Activated CD4-positive, alpha-beta T cell treated with anti-CD3 and anti-CD28 coated beads for 36 hours (primary cell): Measurements from ENCODE around the gene NTRK3. TPM values are rescaled to one million over a fixed set of nuclear protein-coding genes. Genes with fewer than 3 reads are reported as not detected.

Source experiments
- ATAC-seq: fragments of 200-7000 bp; cut with Tn5 transposase; one replicate; pipeline ENCODE4 v1.10.0; 2021; ENCODE audit warnings: mild to moderate bottlenecking, moderate library complexity
- CTCF ChIA-PET: fragments of 350-600 bp; sonication (Branson Sonifier 250); formaldehyde crosslinking; loops from one replicate; lab custom pipeline; 2021; ENCODE audit warnings: antibody characterized with exemption; lab: Charles Lee
- POLR2A ChIA-PET: fragments of 350-600 bp; sonication (Branson Sonifier 250); formaldehyde crosslinking; loops from one replicate; lab custom pipeline; 2021; ENCODE audit warnings: antibody characterized with exemption, inconsistent platforms; lab: Charles Lee
- DNase-seq: peaks from one replicate; pipeline ENCODE4 v3.0.0-alpha.2; 2020
- H3K27ac Mint-ChIP-seq: one replicate; pipeline ENCODE4 v1.8.0; 2021; ENCODE audit warnings: mixed read lengths
- H3K27me3 Mint-ChIP-seq: one replicate; pipeline ENCODE4 v1.8.0; 2021; ENCODE audit warnings: mixed read lengths
- H3K36me3 Mint-ChIP-seq: one replicate; pipeline ENCODE4 v1.8.0; 2021; ENCODE audit warnings: low read depth, mixed read lengths
- H3K4me1 Mint-ChIP-seq: one replicate; pipeline ENCODE4 v1.8.0; 2021; ENCODE audit warnings: mixed read lengths
- H3K4me3 Mint-ChIP-seq: one replicate; pipeline ENCODE4 v1.8.0; 2021; ENCODE audit warnings: mild to moderate bottlenecking, moderate library complexity, mixed read lengths
- H3K9me3 Mint-ChIP-seq: one replicate; pipeline ENCODE4 v1.8.0; 2021; ENCODE audit warnings: low read depth, mixed read lengths
- intact Hi-C, 2 experiments: fragments of 100-400 bp; cut with DNase I in 1 of 2; cut with micrococcal nuclease in 1 of 2; formaldehyde crosslinking; loops; one replicate each; pipeline versions ENCODE4 v1.14.2 to v1.15.1; 2022 to 2024; cut with DNase I, micrococcal nuclease
- total RNA-seq, 2 experiments: library from RNA; stranded (reverse); gene quantifications; one replicate each; pipeline ENCODE4 v1.2.3, GENCODE V29; 2021

The NTRK3 gene
- total RNA-seq, 2 experiments from 2014 or later = 0.78 to 0.88 TPM

- H3K36me3 Mint-ChIP-seq = no peaks in the 10 kb centered on the region
- POLR2A ChIA-PET = no interaction called here
- DNase-seq = no peak
Observed at GRCh38 chr15:87949151-87949574, 307.4 kb downstream of the NTRK3 start.

GRCh38 chr15:87947560-87947959 is 309.0 kb downstream of the NTRK3 start:
- DNase-seq (no peak), ATAC-seq (no peak)
- Mint-ChIP-seq H3K4me1 (no peaks in the 10 kb centered on the region), H3K9me3 (no peaks in the 10 kb centered on the region), H3K27ac (no peak overlapping the region), H3K36me3 (no peaks in the 10 kb centered on the region), H3K27me3 (peaks cover 2% of the 10 kb centered on the region), H3K4me3 (no peak overlapping the region)
- intact Hi-C loops = no loop called here
- ChIA-PET CTCF (no interaction called here), POLR2A (no interaction called here)

More at GRCh38 chr15:87949151-87949574, 307.4 kb downstream of the NTRK3 start:
- ATAC-seq = no peak
- H3K27me3 Mint-ChIP-seq = peaks cover 2% of the 10 kb centered on the region
- no peaks in the 10 kb centered on the region for H3K9me3 Mint-ChIP-seq
- intact Hi-C loops = no loop called here
- CTCF ChIA-PET = no interaction called here
- H3K4me3 Mint-ChIP-seq = no peak overlapping the region
- H3K27ac Mint-ChIP-seq = no peak overlapping the region
- no peaks in the 10 kb centered on the region for H3K4me1 Mint-ChIP-seq

GRCh38 chr15:87945246-87945645 is 311.3 kb downstream of the NTRK3 start:
- H3K9me3 Mint-ChIP-seq = no peaks in the 10 kb centered on the region
- no peaks in the 10 kb centered on the region for H3K36me3 Mint-ChIP-seq
- no peak overlapping the region for H3K4me3 Mint-ChIP-seq
- peaks cover 2% of the 10 kb centered on the region for H3K27me3 Mint-ChIP-seq
- ATAC-seq (no peak), DNase-seq (no peak)
- POLR2A ChIA-PET = no interaction called here
- intact Hi-C loops = no loop called here
- H3K27ac Mint-ChIP-seq = no peak overlapping the region
- H3K4me1 Mint-ChIP-seq = no peaks in the 10 kb centered on the region
- CTCF ChIA-PET = no interaction called here

DNA sequence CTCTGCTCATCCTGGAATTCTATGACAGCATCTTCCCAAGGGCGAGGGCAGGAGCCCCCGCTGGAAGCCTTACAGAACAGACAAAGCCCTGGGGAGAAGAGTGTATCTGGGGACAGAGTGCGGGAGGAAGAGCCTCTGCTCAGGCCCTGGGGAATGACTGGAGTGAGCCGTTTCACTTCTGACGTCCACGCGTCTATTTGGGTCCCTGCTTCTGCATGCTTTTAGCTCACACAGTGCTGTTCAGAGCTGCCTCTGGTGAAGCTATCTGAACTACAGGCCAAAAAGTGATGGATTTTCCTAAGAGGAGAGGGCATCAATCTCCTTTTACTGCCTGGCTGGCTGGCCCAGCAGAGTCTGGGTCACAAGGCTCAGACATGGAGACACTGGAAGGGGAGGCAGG is 311.8 kb downstream of the NTRK3 start:
- ChIA-PET CTCF (no interaction called here), POLR2A (no interaction called here)
- no peak overlapping the region for H3K27ac Mint-ChIP-seq
- H3K4me3 Mint-ChIP-seq = no peak overlapping the region
- no peaks in the 10 kb centered on the region for H3K9me3 Mint-ChIP-seq
- peaks cover 2% of the 10 kb centered on the region for H3K27me3 Mint-ChIP-seq
- DNase-seq (no peak), ATAC-seq (no peak)
- intact Hi-C loops = no loop called here
- no peaks in the 10 kb centered on the region for H3K4me1 Mint-ChIP-seq
- H3K36me3 Mint-ChIP-seq = no peaks in the 10 kb centered on the region

- Mint-ChIP-seq H3K4me3 (no peak overlapping the region), H3K36me3 (no peaks in the 10 kb centered on the region), H3K27ac (no peak overlapping the region), H3K9me3 (no peaks in the 10 kb centered on the region), H3K4me1 (no peaks in the 10 kb centered on the region), H3K27me3 (peaks cover 2% of the 10 kb centered on the region)
- ATAC-seq = no peak
- intact Hi-C loops = no loop called here
- POLR2A ChIA-PET = no interaction called here
- CTCF ChIA-PET = interaction anchor here (0.7 kb wide), 1 partner anchor 115 kb away, joined by 3 read pairs; no protein-coding TSS in a partner anchor
- DNase-seq = no peak
Observed at GRCh38 chr15:87944050-87944449, 312.5 kb downstream of the NTRK3 start.

DNA sequence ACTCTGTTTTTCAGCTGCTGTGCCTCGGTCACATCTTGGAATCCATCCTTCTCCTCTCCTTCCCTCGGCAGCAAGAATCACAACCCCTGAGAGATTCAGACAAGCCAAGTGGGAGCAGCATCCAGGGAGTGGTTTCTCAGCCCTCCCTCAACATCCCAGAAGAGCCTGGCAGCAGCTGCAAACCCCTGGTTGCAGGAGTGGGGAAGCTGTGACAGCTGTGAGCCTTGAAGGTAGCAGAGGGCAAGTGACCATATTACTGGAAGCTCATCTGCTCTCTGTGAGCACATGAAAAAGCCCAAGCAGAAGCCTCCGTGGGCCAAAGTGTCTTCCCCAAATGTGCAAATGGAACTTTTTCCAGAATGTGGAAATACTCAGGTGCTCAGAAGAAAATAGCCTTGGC is 312.9 kb downstream of the NTRK3 start:
- no peak for ATAC-seq
- H3K4me3 Mint-ChIP-seq = no peak overlapping the region
- CTCF ChIA-PET = interaction anchor here (0.7 kb wide), 1 partner anchor 114 kb away, joined by 3 read pairs; no protein-coding TSS in a partner anchor

DNA sequence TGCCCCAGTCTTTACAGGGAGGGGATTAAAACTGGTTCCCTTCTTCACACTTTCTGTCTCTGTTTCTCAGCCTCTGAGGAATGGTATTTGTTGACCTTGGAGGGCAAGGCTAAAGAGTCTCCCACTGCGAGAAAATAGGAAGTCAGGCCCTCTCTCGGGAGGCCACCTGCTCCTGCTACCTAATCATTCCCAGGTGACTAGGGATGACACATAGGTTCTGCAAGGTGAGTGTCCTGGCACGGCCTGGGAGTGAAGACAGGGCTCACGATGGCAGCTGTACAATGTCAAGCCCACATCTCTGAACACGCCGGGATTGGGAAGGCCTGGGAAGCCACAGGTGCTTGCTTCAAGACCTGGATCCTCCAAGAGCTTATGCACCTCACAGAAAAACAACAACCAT is 314.2 kb downstream of the NTRK3 start:
- ChIA-PET POLR2A (no interaction called here), CTCF (interaction anchor here (1.2 kb wide), 1 partner anchor 11 kb away, joined by 3 read pairs; no protein-coding TSS in a partner anchor)
- Mint-ChIP-seq H3K9me3 (no peaks in the 10 kb centered on the region), H3K27ac (no peak overlapping the region), H3K4me3 (no peak overlapping the region), H3K36me3 (no peaks in the 10 kb centered on the region), H3K4me1 (no peaks in the 10 kb centered on the region), H3K27me3 (peaks cover 2% of the 10 kb centered on the region)
- intact Hi-C loops = no loop called here
- DNase-seq (no peak), ATAC-seq (no peak)

More for the DNA sequence above, 312.9 kb downstream of the NTRK3 start:
- Mint-ChIP-seq H3K4me1 (no peaks in the 10 kb centered on the region), H3K9me3 (no peaks in the 10 kb centered on the region), H3K36me3 (no peaks in the 10 kb centered on the region), H3K27me3 (peaks cover 2% of the 10 kb centered on the region), H3K27ac (no peak overlapping the region)
- intact Hi-C loops = no loop called here
- no peak for DNase-seq
- POLR2A ChIA-PET = no interaction called here

- H3K4me3 Mint-ChIP-seq = no peak overlapping the region
- no peaks in the 10 kb centered on the region for H3K4me1 Mint-ChIP-seq
- no peak overlapping the region for H3K27ac Mint-ChIP-seq
- H3K36me3 Mint-ChIP-seq = no peaks in the 10 kb centered on the region
- ATAC-seq (no peak), DNase-seq (no peak)
- POLR2A ChIA-PET = no interaction called here
- H3K9me3 Mint-ChIP-seq = no peaks in the 10 kb centered on the region
- H3K27me3 Mint-ChIP-seq = peaks cover 2% of the 10 kb centered on the region
- intact Hi-C loops = no loop called here
- CTCF ChIA-PET = interaction anchor here (0.7 kb wide), 1 partner anchor 1423 kb away, joined by 4 read pairs; no protein-coding TSS in a partner anchor
Observed at GRCh38 chr15:87941606-87942005, 314.9 kb downstream of the NTRK3 start.

GRCh38 chr15:87940768-87941167 is 315.8 kb downstream of the NTRK3 start:
- Mint-ChIP-seq H3K36me3 (no peaks in the 10 kb centered on the region), H3K27ac (no peak overlapping the region), H3K9me3 (no peaks in the 10 kb centered on the region), H3K4me3 (no peak overlapping the region), H3K27me3 (peaks cover 2% of the 10 kb centered on the region), H3K4me1 (no peaks in the 10 kb centered on the region)
- ChIA-PET CTCF (interaction anchor here (0.7 kb wide), 1 partner anchor 1422 kb away, joined by 4 read pairs; no protein-coding TSS in a partner anchor), POLR2A (no interaction called here)
- intact Hi-C loops = no loop called here
- ATAC-seq (no peak), DNase-seq (no peak)

DNA sequence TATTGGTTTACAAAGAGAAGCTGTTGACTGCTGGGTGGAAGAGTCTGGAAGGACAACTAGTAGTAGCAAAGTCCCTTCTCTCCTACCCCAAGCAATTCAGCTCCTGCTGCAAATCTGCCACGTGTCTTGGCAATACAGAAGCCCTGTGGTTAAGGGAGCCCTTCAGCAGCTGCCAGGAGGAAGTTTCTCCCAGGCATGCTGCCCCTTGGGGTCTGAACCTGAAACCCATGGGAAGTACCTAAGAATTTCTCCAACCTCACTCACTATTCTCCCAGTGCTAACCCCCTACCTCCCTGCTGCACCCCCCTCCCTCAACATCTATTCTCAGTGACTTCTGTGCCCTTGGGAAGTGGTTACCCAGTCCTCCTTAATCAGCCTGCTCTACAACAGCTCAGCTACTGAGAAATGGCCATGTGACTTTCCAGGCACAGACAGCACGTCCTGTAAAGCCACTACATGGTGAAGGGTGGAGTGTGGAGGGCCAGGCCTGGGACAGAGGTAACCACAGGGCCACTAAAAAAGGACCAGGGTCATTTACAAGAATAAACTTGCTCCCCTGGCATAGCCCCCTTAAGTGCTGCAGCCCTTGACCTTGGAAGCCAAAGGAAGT is 316.6 kb downstream of the NTRK3 start:
- ChIA-PET CTCF (no interaction called here), POLR2A (no interaction called here)
- Mint-ChIP-seq H3K27me3 (peaks cover 2% of the 10 kb centered on the region), H3K4me1 (no peaks in the 10 kb centered on the region), H3K9me3 (no peaks in the 10 kb centered on the region), H3K36me3 (no peaks in the 10 kb centered on the region), H3K4me3 (no peak overlapping the region), H3K27ac (no peak overlapping the region)
- DNase-seq (no peak), ATAC-seq (no peak)
- intact Hi-C loops = no loop called here

- no peak for ATAC-seq
- peaks cover 4% of the 10 kb centered on the region for H3K27me3 Mint-ChIP-seq
Observed at GRCh38 chr15:87938031-87938430, 318.5 kb downstream of the NTRK3 start.

GRCh38 chr15:87935583-87935982 is 321.0 kb downstream of the NTRK3 start:
- Mint-ChIP-seq H3K27ac (no peak overlapping the region), H3K4me3 (no peak overlapping the region), H3K9me3 (no peaks in the 10 kb centered on the region), H3K27me3 (peaks cover 4% of the 10 kb centered on the region), H3K4me1 (no peaks in the 10 kb centered on the region), H3K36me3 (no peaks in the 10 kb centered on the region)
- CTCF ChIA-PET = no interaction called here
- intact Hi-C loops = no loop called here
- DNase-seq (no peak), ATAC-seq (no peak)
- POLR2A ChIA-PET = no interaction called here

More at GRCh38 chr15:87938031-87938430, 318.5 kb downstream of the NTRK3 start:
- H3K27ac Mint-ChIP-seq = no peak overlapping the region
- DNase-seq = no peak
- ChIA-PET POLR2A (no interaction called here), CTCF (no interaction called here)
- no peaks in the 10 kb centered on the region for H3K36me3 Mint-ChIP-seq
- no peaks in the 10 kb centered on the region for H3K4me1 Mint-ChIP-seq
- intact Hi-C loops = no loop called here
- no peak overlapping the region for H3K4me3 Mint-ChIP-seq
- H3K9me3 Mint-ChIP-seq = no peaks in the 10 kb centered on the region
